ENCODE results near the gene ZNF521. TPM values are rescaled to one million over a fixed set of nuclear protein-coding genes. Genes with fewer than 3 reads are reported as not detected.

Gene ZNF521
- total RNA-seq, 3 donors from 2014 or later: 3.2 to 11.6 (median 7.9) TPM

- H3K4me3 ChIP-seq: no peak overlapping the region
- no peaks in the 10 kb centered on the region for H3K36me3 ChIP-seq (ENCODE audit: low read depth)
- H3K4me1 ChIP-seq (ENCODE audit: low read depth): no peaks in the 10 kb centered on the region
- intact Hi-C loops (cut with DNase I, micrococcal nuclease): no loop called here
- no peak for TF ChIP-seq CTCF (IDR thresholded peaks at IDR 0.05)
- DNase-seq: no peak
- H3K9me3 ChIP-seq: no peaks in the 10 kb centered on the region
- ATAC-seq: no peak
These were observed 254.4 kb downstream of the ZNF521 start for GRCh38 chr18:25097569-25098056.

DNA sequence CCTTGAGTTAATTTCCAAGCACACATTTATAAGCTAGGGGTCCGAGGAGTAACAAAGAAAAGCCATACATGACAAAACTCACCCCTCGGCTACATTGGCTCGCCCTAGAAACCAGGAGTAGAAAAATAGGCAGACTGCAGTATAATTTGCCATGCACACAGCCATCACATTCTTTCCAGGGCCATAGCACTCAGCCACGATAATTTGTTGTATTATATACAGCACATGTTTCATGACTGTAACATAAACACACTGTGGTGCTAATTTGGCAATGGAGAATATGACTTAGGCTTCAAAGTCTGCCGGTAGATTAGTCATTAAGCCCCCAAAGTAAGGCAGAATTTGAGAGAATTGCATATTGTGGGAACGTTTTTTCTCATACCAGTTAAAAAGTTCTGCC, 254.9 kb downstream of the ZNF521 start:
- Histone ChIP-seq H3K4me3 (no peak overlapping the region), H3K4me1 (ENCODE audit: low read depth) (no peaks in the 10 kb centered on the region), H3K9me3 (no peaks in the 10 kb centered on the region), H3K36me3 (ENCODE audit: low read depth) (no peaks in the 10 kb centered on the region)
- DNase-seq: no peak
- intact Hi-C loops (cut with DNase I, micrococcal nuclease): no loop called here
- ATAC-seq: no peak
- TF ChIP-seq CTCF (IDR thresholded peaks at IDR 0.05): no peak

GRCh38 chr18:25093141-25093540, 258.8 kb downstream of the ZNF521 start:
- intact Hi-C loops (cut with DNase I, micrococcal nuclease): no loop called here
- no peak overlapping the region for H3K4me3 ChIP-seq
- ATAC-seq (no peak), DNase-seq (no peak)
- no peaks in the 10 kb centered on the region for H3K4me1 ChIP-seq (ENCODE audit: low read depth)
- TF ChIP-seq CTCF (IDR thresholded peaks at IDR 0.05): no peak
- H3K36me3 ChIP-seq (ENCODE audit: low read depth): no peaks in the 10 kb centered on the region
- no peaks in the 10 kb centered on the region for H3K9me3 ChIP-seq

DNA sequence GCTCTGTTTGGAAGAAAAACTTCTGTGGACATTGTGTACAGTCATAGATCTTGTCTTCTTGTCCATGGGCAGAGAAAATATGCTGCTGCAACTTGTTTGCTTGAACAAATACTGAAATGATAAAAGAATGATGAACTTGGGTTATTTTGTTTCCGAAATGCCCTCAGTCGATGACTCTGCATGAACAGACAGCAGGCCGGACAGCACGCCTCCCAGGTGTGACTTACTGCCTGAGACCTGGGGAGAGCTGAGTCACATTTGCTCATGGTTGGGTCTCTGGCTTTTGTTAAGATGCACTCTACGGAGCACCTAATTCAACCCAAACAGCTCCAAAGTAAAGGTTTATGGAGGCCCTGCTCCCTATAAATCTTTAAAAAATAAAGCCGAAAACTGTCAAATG, 262.5 kb downstream of the ZNF521 start:
- DNase-seq (no peak), ATAC-seq (no peak)
- Histone ChIP-seq H3K4me1 (ENCODE audit: low read depth) (no peaks in the 10 kb centered on the region), H3K36me3 (ENCODE audit: low read depth) (no peaks in the 10 kb centered on the region), H3K9me3 (no peaks in the 10 kb centered on the region), H3K4me3 (no peak overlapping the region)
- no peak for TF ChIP-seq CTCF (IDR thresholded peaks at IDR 0.05)
- intact Hi-C loops (cut with DNase I, micrococcal nuclease): no loop called here

- DNase-seq (no peak), ATAC-seq (no peak)
- H3K36me3 ChIP-seq (ENCODE audit: low read depth): no peaks in the 10 kb centered on the region
- H3K4me3 ChIP-seq: no peak overlapping the region
- intact Hi-C loops (cut with DNase I, micrococcal nuclease): no loop called here
- H3K9me3 ChIP-seq: no peaks in the 10 kb centered on the region
- TF ChIP-seq CTCF (IDR thresholded peaks at IDR 0.05): no peak
- no peaks in the 10 kb centered on the region for H3K4me1 ChIP-seq (ENCODE audit: low read depth)
These were observed 265.1 kb downstream of the ZNF521 start for GRCh38 chr18:25086876-25087275.

- no peak for TF ChIP-seq CTCF (IDR thresholded peaks at IDR 0.05)
- Histone ChIP-seq H3K4me3 (no peak overlapping the region), H3K9me3 (no peaks in the 10 kb centered on the region), H3K36me3 (ENCODE audit: low read depth) (no peaks in the 10 kb centered on the region), H3K4me1 (ENCODE audit: low read depth) (peaks cover 4% of the 10 kb centered on the region)
- DNase-seq (no peak), ATAC-seq (no peak)
- intact Hi-C loops (cut with DNase I, micrococcal nuclease): no loop called here
These were observed 271.0 kb downstream of the ZNF521 start for GRCh38 chr18:25081001-25081400.
